ENCODE measurements around the gene NKD2. TPM values are rescaled to one million over a fixed set of nuclear protein-coding genes. Genes with fewer than 3 reads are reported as not detected.

The NKD2 gene
- polyA plus RNA-seq, 1 experiment = not detected

GRCh38 chr5:1039706-1040260 is 31.2 kb downstream of the NKD2 start:
- H3K9me3 ChIP-seq (ENCODE audit: control insufficient read depth, insufficient read depth, low read length) = peaks cover 85% of the 10 kb centered on the region
- no peaks in the 10 kb centered on the region for H3K27me3 ChIP-seq (ENCODE audit: control insufficient read depth, insufficient read depth, low read length)
- ChIA-PET CTCF (no interaction called here), POLR2A (no interaction called here)
- no peak for TF ChIP-seq CTCF (IDR thresholded peaks at IDR 0.05; ENCODE audit: low read depth, low read length)
- no peak for DNase-seq (ENCODE audit: low read depth, low spot score)
- H3K27ac ChIP-seq (ENCODE audit: low read depth, low read length) = no peak overlapping the region
- H3K4me3 ChIP-seq (ENCODE audit: low read depth, low read length) = no peak overlapping the region

- H3K4me3 ChIP-seq (ENCODE audit: low read depth, low read length) = no peak overlapping the region
- no peak for DNase-seq (ENCODE audit: low read depth, low spot score)
- ChIA-PET CTCF (no interaction called here), POLR2A (no interaction called here)
- no peaks in the 10 kb centered on the region for H3K27me3 ChIP-seq (ENCODE audit: control insufficient read depth, insufficient read depth, low read length)
- no peak for TF ChIP-seq CTCF (IDR thresholded peaks at IDR 0.05; ENCODE audit: low read depth, low read length)
- H3K9me3 ChIP-seq (ENCODE audit: control insufficient read depth, insufficient read depth, low read length) = peaks cover 84% of the 10 kb centered on the region
- H3K27ac ChIP-seq (ENCODE audit: low read depth, low read length) = no peak overlapping the region
Observed at GRCh38 chr5:1040571-1040970, 32.0 kb downstream of the NKD2 start.

- no peak for TF ChIP-seq CTCF (IDR thresholded peaks at IDR 0.05; ENCODE audit: low read depth, low read length)
- Histone ChIP-seq H3K27me3 (ENCODE audit: control insufficient read depth, insufficient read depth, low read length) (no peaks in the 10 kb centered on the region), H3K4me3 (ENCODE audit: low read depth, low read length) (no peak overlapping the region), H3K9me3 (ENCODE audit: control insufficient read depth, insufficient read depth, low read length) (peaks cover 85% of the 10 kb centered on the region), H3K27ac (ENCODE audit: low read depth, low read length) (no peak overlapping the region)
- CTCF ChIA-PET = no interaction called here
- POLR2A ChIA-PET = no interaction called here
- DNase-seq (ENCODE audit: low read depth, low spot score) = no peak
Observed at GRCh38 chr5:1041225-1042143, 32.9 kb downstream of the NKD2 start.

GRCh38 chr5:1042626-1043025 is 34.0 kb downstream of the NKD2 start:
- CTCF ChIA-PET = no interaction called here
- Histone ChIP-seq H3K4me3 (ENCODE audit: low read depth, low read length) (no peak overlapping the region), H3K27ac (ENCODE audit: low read depth, low read length) (no peak overlapping the region), H3K9me3 (ENCODE audit: control insufficient read depth, insufficient read depth, low read length) (peaks cover 79% of the 10 kb centered on the region), H3K27me3 (ENCODE audit: control insufficient read depth, insufficient read depth, low read length) (no peaks in the 10 kb centered on the region)
- TF ChIP-seq CTCF (IDR thresholded peaks at IDR 0.05; ENCODE audit: low read depth, low read length) = no peak
- DNase-seq (ENCODE audit: low read depth, low spot score) = no peak
- POLR2A ChIA-PET = no interaction called here

GRCh38 chr5:1043327-1043726 is 34.7 kb downstream of the NKD2 start:
- TF ChIP-seq CTCF (IDR thresholded peaks at IDR 0.05; ENCODE audit: low read depth, low read length) = no peak
- CTCF ChIA-PET = no interaction called here
- Histone ChIP-seq H3K4me3 (ENCODE audit: low read depth, low read length) (no peak overlapping the region), H3K27me3 (ENCODE audit: control insufficient read depth, insufficient read depth, low read length) (no peaks in the 10 kb centered on the region), H3K27ac (ENCODE audit: low read depth, low read length) (no peak overlapping the region), H3K9me3 (ENCODE audit: control insufficient read depth, insufficient read depth, low read length) (peaks cover 78% of the 10 kb centered on the region)
- no peak for DNase-seq (ENCODE audit: low read depth, low spot score)
- POLR2A ChIA-PET = no interaction called here

Measured in AG04450 (cell line).